ENCODE results near the gene EIF5A. TPM values are rescaled to one million over a fixed set of nuclear protein-coding genes. Genes with fewer than 3 reads are reported as not detected.

Gene EIF5A
- total and polyA plus RNA-seq, 2 of the 8 experiments (the other 6 are each of a cell fraction or from before 2014, with no cell fraction given): 717 to 1,172 TPM

GRCh38 chr17:7292729-7293128 is 14.7 kb upstream of the EIF5A start (continued):
- TF ChIP-seq, protein P1, sequence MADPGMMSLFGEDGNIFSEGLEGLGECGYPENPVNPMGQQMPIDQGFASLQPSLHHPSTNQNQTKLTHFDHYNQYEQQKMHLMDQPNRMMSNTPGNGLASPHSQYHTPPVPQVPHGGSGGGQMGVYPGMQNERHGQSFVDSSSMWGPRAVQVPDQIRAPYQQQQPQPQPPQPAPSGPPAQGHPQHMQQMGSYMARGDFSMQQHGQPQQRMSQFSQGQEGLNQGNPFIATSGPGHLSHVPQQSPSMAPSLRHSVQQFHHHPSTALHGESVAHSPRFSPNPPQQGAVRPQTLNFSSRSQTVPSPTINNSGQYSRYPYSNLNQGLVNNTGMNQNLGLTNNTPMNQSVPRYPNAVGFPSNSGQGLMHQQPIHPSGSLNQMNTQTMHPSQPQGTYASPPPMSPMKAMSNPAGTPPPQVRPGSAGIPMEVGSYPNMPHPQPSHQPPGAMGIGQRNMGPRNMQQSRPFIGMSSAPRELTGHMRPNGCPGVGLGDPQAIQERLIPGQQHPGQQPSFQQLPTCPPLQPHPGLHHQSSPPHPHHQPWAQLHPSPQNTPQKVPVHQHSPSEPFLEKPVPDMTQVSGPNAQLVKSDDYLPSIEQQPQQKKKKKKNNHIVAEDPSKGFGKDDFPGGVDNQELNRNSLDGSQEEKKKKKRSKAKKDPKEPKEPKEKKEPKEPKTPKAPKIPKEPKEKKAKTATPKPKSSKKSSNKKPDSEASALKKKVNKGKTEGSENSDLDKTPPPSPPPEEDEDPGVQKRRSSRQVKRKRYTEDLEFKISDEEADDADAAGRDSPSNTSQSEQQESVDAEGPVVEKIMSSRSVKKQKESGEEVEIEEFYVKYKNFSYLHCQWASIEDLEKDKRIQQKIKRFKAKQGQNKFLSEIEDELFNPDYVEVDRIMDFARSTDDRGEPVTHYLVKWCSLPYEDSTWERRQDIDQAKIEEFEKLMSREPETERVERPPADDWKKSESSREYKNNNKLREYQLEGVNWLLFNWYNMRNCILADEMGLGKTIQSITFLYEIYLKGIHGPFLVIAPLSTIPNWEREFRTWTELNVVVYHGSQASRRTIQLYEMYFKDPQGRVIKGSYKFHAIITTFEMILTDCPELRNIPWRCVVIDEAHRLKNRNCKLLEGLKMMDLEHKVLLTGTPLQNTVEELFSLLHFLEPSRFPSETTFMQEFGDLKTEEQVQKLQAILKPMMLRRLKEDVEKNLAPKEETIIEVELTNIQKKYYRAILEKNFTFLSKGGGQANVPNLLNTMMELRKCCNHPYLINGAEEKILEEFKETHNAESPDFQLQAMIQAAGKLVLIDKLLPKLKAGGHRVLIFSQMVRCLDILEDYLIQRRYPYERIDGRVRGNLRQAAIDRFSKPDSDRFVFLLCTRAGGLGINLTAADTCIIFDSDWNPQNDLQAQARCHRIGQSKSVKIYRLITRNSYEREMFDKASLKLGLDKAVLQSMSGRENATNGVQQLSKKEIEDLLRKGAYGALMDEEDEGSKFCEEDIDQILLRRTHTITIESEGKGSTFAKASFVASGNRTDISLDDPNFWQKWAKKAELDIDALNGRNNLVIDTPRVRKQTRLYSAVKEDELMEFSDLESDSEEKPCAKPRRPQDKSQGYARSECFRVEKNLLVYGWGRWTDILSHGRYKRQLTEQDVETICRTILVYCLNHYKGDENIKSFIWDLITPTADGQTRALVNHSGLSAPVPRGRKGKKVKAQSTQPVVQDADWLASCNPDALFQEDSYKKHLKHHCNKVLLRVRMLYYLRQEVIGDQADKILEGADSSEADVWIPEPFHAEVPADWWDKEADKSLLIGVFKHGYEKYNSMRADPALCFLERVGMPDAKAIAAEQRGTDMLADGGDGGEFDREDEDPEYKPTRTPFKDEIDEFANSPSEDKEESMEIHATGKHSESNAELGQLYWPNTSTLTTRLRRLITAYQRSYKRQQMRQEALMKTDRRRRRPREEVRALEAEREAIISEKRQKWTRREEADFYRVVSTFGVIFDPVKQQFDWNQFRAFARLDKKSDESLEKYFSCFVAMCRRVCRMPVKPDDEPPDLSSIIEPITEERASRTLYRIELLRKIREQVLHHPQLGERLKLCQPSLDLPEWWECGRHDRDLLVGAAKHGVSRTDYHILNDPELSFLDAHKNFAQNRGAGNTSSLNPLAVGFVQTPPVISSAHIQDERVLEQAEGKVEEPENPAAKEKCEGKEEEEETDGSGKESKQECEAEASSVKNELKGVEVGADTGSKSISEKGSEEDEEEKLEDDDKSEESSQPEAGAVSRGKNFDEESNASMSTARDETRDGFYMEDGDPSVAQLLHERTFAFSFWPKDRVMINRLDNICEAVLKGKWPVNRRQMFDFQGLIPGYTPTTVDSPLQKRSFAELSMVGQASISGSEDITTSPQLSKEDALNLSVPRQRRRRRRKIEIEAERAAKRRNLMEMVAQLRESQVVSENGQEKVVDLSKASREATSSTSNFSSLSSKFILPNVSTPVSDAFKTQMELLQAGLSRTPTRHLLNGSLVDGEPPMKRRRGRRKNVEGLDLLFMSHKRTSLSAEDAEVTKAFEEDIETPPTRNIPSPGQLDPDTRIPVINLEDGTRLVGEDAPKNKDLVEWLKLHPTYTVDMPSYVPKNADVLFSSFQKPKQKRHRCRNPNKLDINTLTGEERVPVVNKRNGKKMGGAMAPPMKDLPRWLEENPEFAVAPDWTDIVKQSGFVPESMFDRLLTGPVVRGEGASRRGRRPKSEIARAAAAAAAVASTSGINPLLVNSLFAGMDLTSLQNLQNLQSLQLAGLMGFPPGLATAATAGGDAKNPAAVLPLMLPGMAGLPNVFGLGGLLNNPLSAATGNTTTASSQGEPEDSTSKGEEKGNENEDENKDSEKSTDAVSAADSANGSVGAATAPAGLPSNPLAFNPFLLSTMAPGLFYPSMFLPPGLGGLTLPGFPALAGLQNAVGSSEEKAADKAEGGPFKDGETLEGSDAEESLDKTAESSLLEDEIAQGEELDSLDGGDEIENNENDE (IDR thresholded peaks at IDR 0.05; ENCODE audit: insufficient replicate concordance, low read length): no peak
- TF ChIP-seq USF2 (IDR thresholded peaks at IDR 0.05; ENCODE audit: low read length) (no peak), SP2 (IDR thresholded peaks at IDR 0.05; ENCODE audit: low read length) (no peak), TCF12 (IDR thresholded peaks at IDR 0.05; ENCODE audit: low read depth, low read length) (no peak), CREB1 (IDR thresholded peaks at IDR 0.05) (no peak), RFX5 (IDR thresholded peaks at IDR 0.05; ENCODE audit: borderline replicate concordance, low read depth, low read length) (no peak), EGR1 (IDR thresholded peaks at IDR 0.05; ENCODE audit: borderline replicate concordance, low read depth, low read length) (no peak), SP1 (IDR thresholded peaks at IDR 0.05; ENCODE audit: low read depth, low read length) (no peak)

Measured in H1 (cell line).